HEK293T (cell line): Measurements from ENCODE around the gene MAEA.

Experiments
- BHLHE40 ChIP-seq: fragments of 450-650 bp; IDR thresholded peaks from 2 replicates; pipeline ENCODE4 v1.6.1; 2016; ENCODE audit warnings: mild to moderate bottlenecking, moderate library complexity, borderline replicate concordance
- FOXM1 ChIP-seq: fragments of 450-650 bp; IDR thresholded peaks from 2 replicates; pipeline ENCODE4 v1.6.1; 2017; ENCODE audit warnings: mild to moderate bottlenecking, borderline replicate concordance

DNA sequence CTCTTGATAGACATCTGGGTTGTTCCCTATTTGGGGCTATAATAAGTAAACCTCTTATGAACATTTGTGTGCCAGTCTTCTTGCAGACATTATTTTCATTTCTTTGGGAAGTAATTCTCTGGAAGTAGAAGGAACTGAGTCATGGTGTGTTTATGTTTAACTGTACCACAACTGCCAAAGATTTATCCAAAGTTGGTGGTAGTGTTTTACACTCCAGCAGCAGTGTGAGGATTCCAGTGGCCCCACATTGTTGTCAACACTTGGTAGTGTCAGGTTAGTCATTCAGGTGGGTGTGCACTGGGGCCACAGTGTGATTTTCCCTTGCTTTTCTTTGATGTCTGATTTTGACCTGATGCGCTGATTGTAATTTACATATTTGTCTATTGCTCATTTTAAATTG is 52.3 kb downstream of the MAEA start:
- TF ChIP-seq FOXM1 = no peak
- no peak for TF ChIP-seq BHLHE40
